D721Med (cell line): Measurements from ENCODE around the gene HACL1.

ENCODE experiments used
- DNase-seq: peaks from one replicate; pipeline ENCODE4 v3.0.0; 2011; ENCODE audit warnings: low spot score; ENCODE audit not compliant: insufficient read length
- FAIRE-seq: peaks from 2 replicates; lab custom pipeline; 2011; peaks lifted over from hg19 to GRCh38; lab: Jason Lieb, UNC
- TF ChIP-seq, protein P1 (sequence below): IDR thresholded peaks from 2 replicates; pipeline ENCODE4 v1.5.1; 2012; ENCODE audit warnings: mild to moderate bottlenecking, control low read depth; ENCODE audit not compliant: insufficient read depth; ENCODE audit errors: missing control alignments

HACL1 gene

DNA sequence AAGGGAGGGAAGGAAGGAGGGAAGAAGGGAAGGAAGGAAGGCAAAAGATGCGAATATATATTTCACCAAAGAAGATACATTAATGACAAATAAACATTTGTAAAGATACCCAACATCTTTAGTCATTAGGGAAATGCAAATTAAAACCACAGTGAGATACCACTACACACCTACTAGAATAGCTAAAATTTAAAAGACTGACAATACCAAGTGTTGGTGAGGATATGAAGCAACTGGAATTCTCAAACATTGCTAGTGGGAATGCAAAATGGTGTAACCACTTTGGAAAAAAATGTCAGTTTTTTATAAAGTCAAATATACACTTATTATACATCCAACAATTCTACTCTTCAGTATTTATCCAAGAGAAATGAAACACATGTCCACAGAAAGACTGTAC, 75.6 kb downstream of the HACL1 start:
- FAIRE-seq = no peak
- TF ChIP-seq, protein P1, sequence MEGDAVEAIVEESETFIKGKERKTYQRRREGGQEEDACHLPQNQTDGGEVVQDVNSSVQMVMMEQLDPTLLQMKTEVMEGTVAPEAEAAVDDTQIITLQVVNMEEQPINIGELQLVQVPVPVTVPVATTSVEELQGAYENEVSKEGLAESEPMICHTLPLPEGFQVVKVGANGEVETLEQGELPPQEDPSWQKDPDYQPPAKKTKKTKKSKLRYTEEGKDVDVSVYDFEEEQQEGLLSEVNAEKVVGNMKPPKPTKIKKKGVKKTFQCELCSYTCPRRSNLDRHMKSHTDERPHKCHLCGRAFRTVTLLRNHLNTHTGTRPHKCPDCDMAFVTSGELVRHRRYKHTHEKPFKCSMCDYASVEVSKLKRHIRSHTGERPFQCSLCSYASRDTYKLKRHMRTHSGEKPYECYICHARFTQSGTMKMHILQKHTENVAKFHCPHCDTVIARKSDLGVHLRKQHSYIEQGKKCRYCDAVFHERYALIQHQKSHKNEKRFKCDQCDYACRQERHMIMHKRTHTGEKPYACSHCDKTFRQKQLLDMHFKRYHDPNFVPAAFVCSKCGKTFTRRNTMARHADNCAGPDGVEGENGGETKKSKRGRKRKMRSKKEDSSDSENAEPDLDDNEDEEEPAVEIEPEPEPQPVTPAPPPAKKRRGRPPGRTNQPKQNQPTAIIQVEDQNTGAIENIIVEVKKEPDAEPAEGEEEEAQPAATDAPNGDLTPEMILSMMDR = no peak
- DNase-seq = no peak

- no peak for FAIRE-seq
- DNase-seq = no peak
- TF ChIP-seq, protein P1 = no peak
Observed at GRCh38 chr3:15523660-15524417, 77.5 kb downstream of the HACL1 start.

DNA sequence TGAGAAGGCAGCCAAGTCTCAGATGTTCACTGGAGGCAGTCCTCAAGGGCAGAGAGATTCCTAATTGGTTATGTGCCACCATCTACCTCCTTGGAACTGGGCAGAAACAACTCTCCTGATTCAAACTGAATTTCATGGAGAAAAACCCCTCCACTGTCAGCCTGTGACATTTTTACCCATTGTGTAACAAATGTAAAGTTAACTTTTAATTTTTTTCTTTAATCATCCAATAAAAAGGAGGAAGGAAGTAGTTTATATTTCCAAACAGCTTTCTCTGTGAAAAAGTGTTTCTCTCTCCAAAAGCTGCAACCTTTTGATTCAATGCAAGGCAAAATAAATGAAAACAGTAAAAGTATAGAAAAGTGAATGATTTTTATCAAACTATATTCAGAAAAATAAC, 79.4 kb downstream of the HACL1 start:
- FAIRE-seq = no peak
- TF ChIP-seq, protein P1 = no peak
- DNase-seq = no peak

DNA sequence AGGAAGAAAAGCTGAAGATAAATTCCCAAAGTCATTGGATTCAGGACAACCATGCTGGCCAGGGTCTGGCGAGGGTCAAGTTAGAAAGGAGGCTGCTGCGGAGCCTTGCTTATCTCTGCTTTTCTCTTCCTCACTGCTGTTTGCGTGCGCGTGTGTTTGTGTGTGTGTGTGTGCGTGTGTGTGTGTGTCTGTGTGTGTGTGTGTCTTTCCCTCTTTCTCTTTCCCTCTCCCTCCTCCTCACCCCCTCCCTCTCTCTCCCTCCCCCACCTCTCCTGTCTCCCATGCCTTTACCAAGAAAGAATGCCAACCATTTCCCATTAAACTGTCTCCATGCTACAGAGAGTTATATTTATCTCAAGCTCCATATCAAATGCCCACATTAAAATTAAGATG, 79.8 kb downstream of the HACL1 start, which contains the start of gene COLQ:
Gene COLQ (minus strand): TSS at position 134 of the 393 bp plus-strand sequence. CDS start 81 bp downstream, at position 53.
- FAIRE-seq (no peak), DNase-seq (no peak)
- TF ChIP-seq, protein P1 = no peak

- TF ChIP-seq, protein P1 = no peak
- FAIRE-seq (no peak), DNase-seq (no peak)
Observed at GRCh38 chr3:15520804-15521572, 80.4 kb downstream of the HACL1 start.

DNA sequence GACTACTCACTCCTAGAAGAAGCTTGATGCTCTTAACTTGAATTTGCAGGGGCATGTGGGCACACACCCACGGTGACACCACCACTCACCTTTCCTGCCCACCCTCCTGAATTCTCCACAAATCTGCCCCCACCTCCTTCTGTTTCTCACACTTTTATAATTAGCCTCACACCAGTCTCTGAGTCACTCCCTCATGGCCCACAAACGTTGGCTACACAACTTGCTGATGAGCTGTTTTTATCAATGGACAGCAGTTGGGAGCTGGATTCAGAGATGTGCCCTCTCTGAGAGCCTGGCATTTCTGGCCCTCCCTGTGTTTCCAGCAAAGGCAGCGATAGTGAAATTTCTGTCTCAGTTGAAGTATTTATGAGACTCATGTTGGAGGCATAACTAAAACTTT, 81.2 kb downstream of the HACL1 start:
- FAIRE-seq (no peak), DNase-seq (no peak)
- TF ChIP-seq, protein P1 = no peak
